Measurements from ENCODE around the gene CCDC171. TPM values are rescaled to one million over a fixed set of nuclear protein-coding genes. Genes with fewer than 3 reads are reported as not detected.

Gene CCDC171
- total RNA-seq, 1 experiment from 2014 or later: 1.6 TPM

DNA sequence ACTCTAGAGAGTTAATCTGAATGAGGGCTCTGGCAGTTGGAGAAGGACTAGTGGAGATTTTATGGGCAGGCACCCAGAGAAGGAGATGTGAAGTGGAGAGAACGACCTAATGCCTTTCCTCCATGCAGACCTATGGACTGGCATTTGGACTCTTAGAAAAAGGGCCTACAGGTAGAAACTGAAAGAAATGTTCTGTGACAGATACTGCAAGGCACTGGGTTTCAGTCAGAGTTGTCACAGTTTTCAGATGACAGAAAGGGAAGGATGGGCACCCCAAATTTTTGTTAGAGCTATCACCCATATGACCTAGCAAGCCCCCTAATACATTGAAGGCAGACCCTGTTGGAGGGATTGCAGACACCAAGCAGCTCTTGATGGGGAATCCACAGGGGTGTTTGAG, 406.8 kb downstream of the CCDC171 start:
- no TSS peak for BruUV-seq (replicated peaks)
- ChIA-PET POLR2A (no interaction called here), CTCF (no interaction called here)
- DNase-seq: no peak
- TF ChIP-seq, protein P1, sequence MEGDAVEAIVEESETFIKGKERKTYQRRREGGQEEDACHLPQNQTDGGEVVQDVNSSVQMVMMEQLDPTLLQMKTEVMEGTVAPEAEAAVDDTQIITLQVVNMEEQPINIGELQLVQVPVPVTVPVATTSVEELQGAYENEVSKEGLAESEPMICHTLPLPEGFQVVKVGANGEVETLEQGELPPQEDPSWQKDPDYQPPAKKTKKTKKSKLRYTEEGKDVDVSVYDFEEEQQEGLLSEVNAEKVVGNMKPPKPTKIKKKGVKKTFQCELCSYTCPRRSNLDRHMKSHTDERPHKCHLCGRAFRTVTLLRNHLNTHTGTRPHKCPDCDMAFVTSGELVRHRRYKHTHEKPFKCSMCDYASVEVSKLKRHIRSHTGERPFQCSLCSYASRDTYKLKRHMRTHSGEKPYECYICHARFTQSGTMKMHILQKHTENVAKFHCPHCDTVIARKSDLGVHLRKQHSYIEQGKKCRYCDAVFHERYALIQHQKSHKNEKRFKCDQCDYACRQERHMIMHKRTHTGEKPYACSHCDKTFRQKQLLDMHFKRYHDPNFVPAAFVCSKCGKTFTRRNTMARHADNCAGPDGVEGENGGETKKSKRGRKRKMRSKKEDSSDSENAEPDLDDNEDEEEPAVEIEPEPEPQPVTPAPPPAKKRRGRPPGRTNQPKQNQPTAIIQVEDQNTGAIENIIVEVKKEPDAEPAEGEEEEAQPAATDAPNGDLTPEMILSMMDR (IDR thresholded peaks at IDR 0.05; ENCODE audit: insufficient read depth in 1 of 2, low read depth in 1 of 2, low read length in 1 of 2, severe bottlenecking in 1 of 2, unreplicated experiment in 1 of 2): no peak
- Histone ChIP-seq H3K9me3 (no peaks in the 10 kb centered on the region), H3K4me1 (no peaks in the 10 kb centered on the region), H3K4me3 (ENCODE audit: low read depth, low read length) (no peak overlapping the region), H3K36me3 (ENCODE audit: control insufficient read depth, insufficient read depth, low read length) (no peaks in the 10 kb centered on the region), H3K27me3 (replicated peaks; ENCODE audit: control insufficient read depth, insufficient read depth, low read length) (no peaks in the 10 kb centered on the region)
- no peaks in the 10 kb centered on the region for H3K36me3 Mint-ChIP-seq (ENCODE audit: insufficient read depth, unreplicated experiment)
- H3K27ac Mint-ChIP-seq (ENCODE audit: unreplicated experiment): no peak overlapping the region
- H3K4me3 Mint-ChIP-seq (ENCODE audit: unreplicated experiment): no peak overlapping the region
- no peaks in the 10 kb centered on the region for H3K9me3 Mint-ChIP-seq (ENCODE audit: unreplicated experiment)
- H3K4me1 Mint-ChIP-seq (ENCODE audit: low read depth, unreplicated experiment): no peaks in the 10 kb centered on the region
- intact Hi-C loops (cut with micrococcal nuclease; ENCODE audit: unreplicated experiment): no loop called here
- peaks cover 3% of the 10 kb centered on the region for H3K27me3 Mint-ChIP-seq (ENCODE audit: insufficient read depth, unreplicated experiment)

DNA sequence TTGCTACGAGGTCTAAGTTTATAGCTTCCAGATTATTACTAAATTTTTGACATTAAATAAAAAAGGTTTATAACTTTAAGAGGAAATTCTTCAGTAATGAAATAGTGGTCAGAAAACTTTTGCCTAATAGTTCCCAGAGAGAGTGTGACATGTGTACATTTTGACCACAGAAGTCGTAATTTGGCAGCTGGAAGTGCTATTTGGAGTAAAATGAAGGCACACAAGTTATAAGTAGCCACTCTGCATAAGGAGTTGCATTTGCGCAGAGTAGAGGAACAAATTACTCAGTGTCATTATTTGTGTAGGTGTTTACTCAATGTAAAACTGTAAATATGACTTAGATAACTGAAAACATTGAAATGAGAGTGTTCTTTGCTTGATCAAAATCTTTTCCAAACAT, 408.4 kb downstream of the CCDC171 start:
- no peak overlapping the region for H3K4me3 Mint-ChIP-seq (ENCODE audit: unreplicated experiment)
- H3K36me3 Mint-ChIP-seq (ENCODE audit: insufficient read depth, unreplicated experiment): no peaks in the 10 kb centered on the region
- intact Hi-C loops (cut with micrococcal nuclease; ENCODE audit: unreplicated experiment): no loop called here
- no peaks in the 10 kb centered on the region for H3K4me1 Mint-ChIP-seq (ENCODE audit: low read depth, unreplicated experiment)
- no peaks in the 10 kb centered on the region for H3K4me1 ChIP-seq
- ChIA-PET CTCF (no interaction called here), POLR2A (no interaction called here)
- no peaks in the 10 kb centered on the region for H3K27me3 ChIP-seq (replicated peaks; ENCODE audit: control insufficient read depth, insufficient read depth, low read length)
- DNase-seq: no peak
- H3K27ac Mint-ChIP-seq (ENCODE audit: unreplicated experiment): no peak overlapping the region
- no TSS peak for BruUV-seq (replicated peaks)
- peaks cover 6% of the 10 kb centered on the region for H3K27me3 Mint-ChIP-seq (ENCODE audit: insufficient read depth, unreplicated experiment)
- H3K36me3 ChIP-seq (ENCODE audit: control insufficient read depth, insufficient read depth, low read length): no peaks in the 10 kb centered on the region
- H3K4me3 ChIP-seq (ENCODE audit: low read depth, low read length): no peak overlapping the region
- H3K9me3 Mint-ChIP-seq (ENCODE audit: unreplicated experiment): no peaks in the 10 kb centered on the region
- TF ChIP-seq, protein P1 (IDR thresholded peaks at IDR 0.05; ENCODE audit: insufficient read depth in 1 of 2, low read depth in 1 of 2, low read length in 1 of 2, severe bottlenecking in 1 of 2, unreplicated experiment in 1 of 2): no peak
- H3K9me3 ChIP-seq: no peaks in the 10 kb centered on the region

DNA sequence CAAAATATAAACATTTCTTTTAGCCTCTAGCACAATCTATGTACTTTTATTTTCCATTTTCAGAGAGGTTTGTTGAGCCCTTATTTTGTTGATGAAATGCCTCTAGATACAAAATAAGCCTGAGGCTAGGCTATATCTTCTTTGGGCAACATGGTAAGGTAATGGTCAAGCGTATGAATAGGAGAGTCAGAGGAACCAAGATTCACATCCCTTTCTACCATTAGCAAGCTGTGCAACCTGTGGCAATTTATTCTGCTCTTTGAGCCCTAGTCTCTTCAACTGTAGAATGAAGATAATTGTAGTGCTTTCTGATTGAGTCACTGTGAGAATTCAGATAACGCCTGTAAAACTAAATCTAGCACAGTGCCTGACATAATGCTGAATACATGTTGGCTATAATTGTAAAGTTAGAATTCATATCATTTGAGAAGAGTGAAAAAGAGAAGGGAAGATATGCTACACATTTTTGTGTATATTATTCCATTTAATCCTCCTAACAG, 412.5 kb downstream of the CCDC171 start:
- H3K27me3 Mint-ChIP-seq (ENCODE audit: insufficient read depth, unreplicated experiment): peaks cover 3% of the 10 kb centered on the region
- no peak overlapping the region for H3K4me3 Mint-ChIP-seq (ENCODE audit: unreplicated experiment)
- BruUV-seq (replicated peaks): no TSS peak
- no peak for DNase-seq
- H3K4me3 ChIP-seq (ENCODE audit: low read depth, low read length): no peak overlapping the region
- intact Hi-C loops (cut with micrococcal nuclease; ENCODE audit: unreplicated experiment): no loop called here
- ChIA-PET CTCF (no interaction called here), POLR2A (no interaction called here)
- TF ChIP-seq, protein P1 (IDR thresholded peaks at IDR 0.05; ENCODE audit: insufficient read depth in 1 of 2, low read depth in 1 of 2, low read length in 1 of 2, severe bottlenecking in 1 of 2, unreplicated experiment in 1 of 2): no peak
- H3K9me3 ChIP-seq: no peaks in the 10 kb centered on the region
- no peaks in the 10 kb centered on the region for H3K36me3 Mint-ChIP-seq (ENCODE audit: insufficient read depth, unreplicated experiment)
- no peaks in the 10 kb centered on the region for H3K9me3 Mint-ChIP-seq (ENCODE audit: unreplicated experiment)
- H3K27me3 ChIP-seq (replicated peaks; ENCODE audit: control insufficient read depth, insufficient read depth, low read length): no peaks in the 10 kb centered on the region
- no peaks in the 10 kb centered on the region for H3K4me1 ChIP-seq
- no peak overlapping the region for H3K27ac Mint-ChIP-seq (ENCODE audit: unreplicated experiment)
- H3K36me3 ChIP-seq (ENCODE audit: control insufficient read depth, insufficient read depth, low read length): no peaks in the 10 kb centered on the region
- H3K4me1 Mint-ChIP-seq (ENCODE audit: low read depth, unreplicated experiment): no peaks in the 10 kb centered on the region
